ENCODE results near the gene EDIL3. TPM values are rescaled to one million over a fixed set of nuclear protein-coding genes. Genes with fewer than 3 reads are reported as not detected.

Gene EDIL3
- total and polyA plus RNA-seq, 2 experiments from 2014 or later = 18.2 to 42.4 TPM

GRCh38 chr5:84115727-84116126 is 269.0 kb downstream of the EDIL3 start:
- H3K4me2 ChIP-seq = no peak overlapping the region
- H4K20me1 ChIP-seq (ENCODE audit: insufficient read depth, poor library complexity, severe bottlenecking) = no peaks in the 10 kb centered on the region
- no peaks in the 10 kb centered on the region for H3K9me2 ChIP-seq (replicated peaks; ENCODE audit: insufficient read depth)
- no peak overlapping the region for H3K27ac ChIP-seq
- H3K36me3 ChIP-seq (replicated peaks; ENCODE audit: insufficient read depth, low read depth) = no peaks in the 10 kb centered on the region
- WGBS (ENCODE audit: low lambda C conversion rate, missing lambda C conversion rate) = 60% methylated on average over 1 of the region's 1 CpG
- no peaks in the 10 kb centered on the region for H3K79me2 ChIP-seq
- TF ChIP-seq EZH2 (IDR thresholded peaks at IDR 0.05; ENCODE audit: borderline replicate concordance) = no peak
- no peak for TF ChIP-seq CTCF (IDR thresholded peaks at IDR 0.05; ENCODE audit: poor library complexity)
- no peak for TF ChIP-seq EZH2phosphoT487 (IDR thresholded peaks at IDR 0.05; ENCODE audit: low read depth, severe bottlenecking, unreplicated experiment)
- no peaks in the 10 kb centered on the region for H3K4me1 ChIP-seq (ENCODE audit: insufficient read depth)
- H3K4me3 ChIP-seq = no peak overlapping the region
- no peak overlapping the region for H2AFZ ChIP-seq
- no peaks in the 10 kb centered on the region for H3K27me3 ChIP-seq
- DNase-seq (ENCODE audit: low spot score) = no peak
- no peaks in the 10 kb centered on the region for H3K9me3 ChIP-seq (ENCODE audit: low read depth)

DNA sequence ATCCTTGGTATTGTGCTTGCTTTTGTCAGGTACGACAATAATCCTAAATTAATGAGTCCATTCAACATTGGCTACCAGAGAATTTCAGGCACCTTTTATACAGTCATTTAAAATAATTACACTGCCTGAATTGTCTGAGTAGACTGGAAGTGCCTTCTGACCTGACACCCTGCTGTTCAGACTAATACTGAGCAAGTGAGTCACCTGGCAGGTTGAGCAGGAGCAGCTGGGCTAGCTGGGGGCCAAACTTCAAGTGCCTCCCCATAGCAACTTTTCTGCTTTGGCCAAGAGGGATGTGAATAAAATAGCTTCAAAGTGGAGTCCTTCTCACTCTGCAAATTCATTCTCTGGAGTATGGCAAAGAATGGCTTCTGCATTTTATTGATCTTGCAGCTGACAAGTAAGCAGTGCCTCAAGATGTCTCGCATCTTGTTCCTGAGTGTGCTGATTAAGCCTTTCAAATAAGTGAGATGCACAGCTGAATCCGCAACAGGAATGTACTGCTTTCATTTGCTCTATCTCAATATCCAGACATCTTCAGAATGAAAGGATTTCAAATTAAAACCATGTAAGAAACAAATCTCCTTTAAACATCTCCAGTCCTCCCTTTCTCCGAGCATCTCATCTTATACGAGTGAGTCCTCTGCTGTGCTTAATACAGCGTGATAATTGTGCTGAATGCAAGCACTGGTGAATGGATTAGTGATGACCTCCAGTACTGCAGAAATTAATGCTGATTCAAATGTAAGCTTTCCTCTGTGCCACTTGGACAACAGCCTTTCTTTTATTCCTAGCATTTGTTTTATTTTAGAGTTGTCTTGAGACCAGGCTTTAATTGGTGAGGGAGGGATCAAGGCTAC is 271.2 kb downstream of the EDIL3 start:
- Histone ChIP-seq H3K36me3 (replicated peaks; ENCODE audit: insufficient read depth, low read depth) (no peaks in the 10 kb centered on the region), H2AFZ (no peak overlapping the region), H3K4me2 (no peak overlapping the region), H3K27ac (no peak overlapping the region), H3K4me3 (no peak overlapping the region), H3K9me3 (ENCODE audit: low read depth) (no peaks in the 10 kb centered on the region), H3K79me2 (no peaks in the 10 kb centered on the region), H3K4me1 (ENCODE audit: insufficient read depth) (no peaks in the 10 kb centered on the region), H3K27me3 (no peaks in the 10 kb centered on the region), H4K20me1 (ENCODE audit: insufficient read depth, poor library complexity, severe bottlenecking) (no peaks in the 10 kb centered on the region), H3K9me2 (replicated peaks; ENCODE audit: insufficient read depth) (no peaks in the 10 kb centered on the region)
- TF ChIP-seq CTCF (IDR thresholded peaks at IDR 0.05; ENCODE audit: poor library complexity) = no peak
- TF ChIP-seq EZH2phosphoT487 (IDR thresholded peaks at IDR 0.05; ENCODE audit: low read depth, severe bottlenecking, unreplicated experiment) = no peak
- no peak for TF ChIP-seq EZH2 (IDR thresholded peaks at IDR 0.05; ENCODE audit: borderline replicate concordance)
- WGBS (ENCODE audit: low lambda C conversion rate, missing lambda C conversion rate) = 76% methylated on average over 6 of the region's 6 CpGs
- no peak for DNase-seq (ENCODE audit: low spot score)

DNA sequence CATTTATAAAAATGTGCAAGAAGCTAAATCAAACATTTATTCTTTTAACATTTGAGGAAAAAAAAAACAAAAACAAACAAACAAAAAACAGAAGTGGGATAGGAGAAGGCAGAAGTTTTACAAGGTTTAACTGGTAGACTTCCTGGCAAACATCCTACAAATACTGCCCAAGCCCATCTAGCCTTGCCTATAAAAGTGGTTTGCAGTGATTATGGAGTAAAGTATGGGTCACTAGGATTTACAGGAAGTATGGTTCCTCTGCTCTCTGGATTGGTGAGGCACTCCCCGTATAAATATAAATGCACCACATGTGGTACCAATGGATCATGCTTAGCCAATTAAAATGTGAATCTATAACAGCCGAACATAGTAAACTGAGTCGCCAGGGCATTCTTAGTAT is 291.9 kb downstream of the EDIL3 start:
- H2AFZ ChIP-seq = no peak overlapping the region
- no peaks in the 10 kb centered on the region for H4K20me1 ChIP-seq (ENCODE audit: insufficient read depth, poor library complexity, severe bottlenecking)
- no peaks in the 10 kb centered on the region for H3K9me3 ChIP-seq (ENCODE audit: low read depth)
- no peak overlapping the region for H3K27ac ChIP-seq
- no peaks in the 10 kb centered on the region for H3K27me3 ChIP-seq
- no peaks in the 10 kb centered on the region for H3K79me2 ChIP-seq
- WGBS (ENCODE audit: low lambda C conversion rate, missing lambda C conversion rate) = 84% methylated on average over 3 of the region's 3 CpGs
- H3K4me3 ChIP-seq = no peak overlapping the region
- no peaks in the 10 kb centered on the region for H3K4me1 ChIP-seq (ENCODE audit: insufficient read depth)
- H3K36me3 ChIP-seq (replicated peaks; ENCODE audit: insufficient read depth, low read depth) = no peaks in the 10 kb centered on the region
- no peaks in the 10 kb centered on the region for H3K9me2 ChIP-seq (replicated peaks; ENCODE audit: insufficient read depth)
- H3K4me2 ChIP-seq = no peak overlapping the region
- no peak for DNase-seq (ENCODE audit: low spot score)
- TF ChIP-seq EZH2 (IDR thresholded peaks at IDR 0.05; ENCODE audit: borderline replicate concordance) (no peak), EZH2phosphoT487 (IDR thresholded peaks at IDR 0.05; ENCODE audit: low read depth, severe bottlenecking, unreplicated experiment) (no peak), CTCF (IDR thresholded peaks at IDR 0.05; ENCODE audit: poor library complexity) (no peak)

All from hepatocyte (in vitro differentiated cells).